ENCODE results near the gene PPFIA2.

Gene PPFIA2

GRCh38 chr12:81450920-81451739 is 308.0 kb downstream of the PPFIA2 start:
- no peak for DNase-seq (ENCODE audit: low read depth in 2 of 2)

- no peak for DNase-seq (ENCODE audit: low read depth in 2 of 2)
These were observed 317.5 kb downstream of the PPFIA2 start for GRCh38 chr12:81441629-81442028.

- no peak for DNase-seq (ENCODE audit: low read depth in 2 of 2)
These were observed 319.1 kb downstream of the PPFIA2 start for GRCh38 chr12:81440001-81440400.

- no peak for DNase-seq (ENCODE audit: low read depth in 2 of 2)
These were observed 319.8 kb downstream of the PPFIA2 start for GRCh38 chr12:81439344-81439743.

- DNase-seq (ENCODE audit: low read depth in 2 of 2) = no peak
These were observed 342.1 kb downstream of the PPFIA2 start for GRCh38 chr12:81417056-81417455.

- no peak for DNase-seq (ENCODE audit: low read depth in 2 of 2)
These were observed 342.6 kb downstream of the PPFIA2 start for GRCh38 chr12:81416571-81416970.

- DNase-seq (ENCODE audit: low read depth in 2 of 2) = no peak
These were observed 344.7 kb downstream of the PPFIA2 start for GRCh38 chr12:81414441-81414840.

GRCh38 chr12:81412940-81413339 is 346.2 kb downstream of the PPFIA2 start:
- DNase-seq (ENCODE audit: low read depth in 2 of 2) = no peak

- no peak for DNase-seq (ENCODE audit: low read depth in 2 of 2)
These were observed 355.8 kb downstream of the PPFIA2 start for GRCh38 chr12:81403348-81403747.

GRCh38 chr12:81401241-81401640 is 357.9 kb downstream of the PPFIA2 start:
- DNase-seq (ENCODE audit: low read depth in 2 of 2) = no peak

GRCh38 chr12:81400024-81400423 is 359.1 kb downstream of the PPFIA2 start:
- no peak for DNase-seq (ENCODE audit: low read depth in 2 of 2)

GRCh38 chr12:81395431-81395830 is 363.7 kb downstream of the PPFIA2 start:
- no peak for DNase-seq (ENCODE audit: low read depth in 2 of 2)

- DNase-seq (ENCODE audit: low read depth in 2 of 2) = no peak
These were observed 369.5 kb downstream of the PPFIA2 start for GRCh38 chr12:81389550-81390099.

- no peak for DNase-seq (ENCODE audit: low read depth in 2 of 2)
These were observed 373.0 kb downstream of the PPFIA2 start for GRCh38 chr12:81386101-81386500.

GRCh38 chr12:81381951-81382350 is 377.2 kb downstream of the PPFIA2 start:
- no peak for DNase-seq (ENCODE audit: low read depth in 2 of 2)

- no peak for DNase-seq (ENCODE audit: low read depth in 2 of 2)
These were observed 380.4 kb downstream of the PPFIA2 start for GRCh38 chr12:81378601-81379285.

- DNase-seq (ENCODE audit: low read depth in 2 of 2) = no peak
These were observed 381.4 kb downstream of the PPFIA2 start for GRCh38 chr12:81377771-81378170.

GRCh38 chr12:81375969-81376368 is 383.2 kb downstream of the PPFIA2 start:
- DNase-seq (ENCODE audit: low read depth in 2 of 2) = no peak

- DNase-seq (ENCODE audit: low read depth in 2 of 2) = no peak
These were observed 388.7 kb downstream of the PPFIA2 start for GRCh38 chr12:81370456-81370855.

- DNase-seq (ENCODE audit: low read depth in 2 of 2) = no peak
These were observed 390.0 kb downstream of the PPFIA2 start for GRCh38 chr12:81369175-81369574.

GRCh38 chr12:81365284-81365683 is 393.9 kb downstream of the PPFIA2 start:
- no peak for DNase-seq (ENCODE audit: low read depth in 2 of 2)

GRCh38 chr12:81360916-81361315 is 398.2 kb downstream of the PPFIA2 start:
- no peak for DNase-seq (ENCODE audit: low read depth in 2 of 2)

- DNase-seq (ENCODE audit: low read depth in 2 of 2) = no peak
These were observed 399.4 kb downstream of the PPFIA2 start for GRCh38 chr12:81359736-81360135.
